ENCODE results near the gene FOXL2. TPM values are rescaled to one million over a fixed set of nuclear protein-coding genes. Genes with fewer than 3 reads are reported as not detected.

The FOXL2 gene
- total and polyA plus RNA-seq, 2 of the 13 experiments (the other 11 are each of a cell fraction or from before 2014, with no cell fraction given), result not detected

- Histone ChIP-seq H3K9me3 (ENCODE audit: low read length) (no peaks in the 10 kb centered on the region), H3K4me3 (replicated peaks in 1 of 3; ENCODE audit: insufficient read depth in 1 of 3, low read depth in 2 of 3, low read length in 3 of 3) (no peak overlapping the region), H3K36me3 (replicated peaks in 1 of 2; ENCODE audit: control insufficient read depth in 1 of 2, insufficient read depth in 2 of 2, low read length in 2 of 2) (no peaks in the 10 kb centered on the region), H3K4me2 (ENCODE audit: low read depth, low read length) (no peak overlapping the region), H3K27ac (ENCODE audit: extremely low read length, insufficient read depth, low read length) (no peak overlapping the region), H4K20me1 (ENCODE audit: insufficient read depth, low read length) (no peaks in the 10 kb centered on the region), H3K9ac (ENCODE audit: insufficient read depth, low read depth, low read length) (no peak overlapping the region), H3K27me3 (ENCODE audit: control insufficient read depth in 1 of 2, insufficient read depth in 2 of 2, low read length in 2 of 2) (peaks cover 0 to 16% of the 10 kb centered on the region in 2 experiments; a peak in 2 of 5 replicates), H3K4me1 (ENCODE audit: insufficient read depth, low read length) (no peaks in the 10 kb centered on the region), H2AFZ (ENCODE audit: low read length) (no peak overlapping the region), H3K79me2 (ENCODE audit: insufficient read depth, low read length) (no peaks in the 10 kb centered on the region)
- DNase-seq (ENCODE audit: low spot score) (no peak), FAIRE-seq (no peak), ATAC-seq (no peak)
- in situ Hi-C loops (cut with HindIII; ENCODE audit: extremely low pct_ligation_motif_present, low pct_unique_long_range_greater_than_20kb) (no loop called here), intact Hi-C loops (cut with micrococcal nuclease; ENCODE audit: unreplicated experiment) (loop anchor here (1.0 kb wide), 1 partner anchor 32 kb away; no protein-coding TSS in a partner anchor)
- no TSS peak for BruUV-seq (replicated peaks)
- ChIA-PET CTCF (ENCODE audit: low intra/inter-chr PET ratio, low total read pairs) (no interaction called here), POLR2A (no interaction called here)
- WGBS (ENCODE audit: low lambda C conversion rate), result 8% methylated on average over 5 of the region's 5 CpGs
- no peak for TF ChIP-seq ARID2 (CRISPR knock-in tag; IDR thresholded peaks at IDR 0.05; ENCODE audit: borderline replicate concordance)
- TF ChIP-seq DPF2 (CRISPR knock-in tag; IDR thresholded peaks at IDR 0.05; ENCODE audit: borderline replicate concordance, low read depth), result no peak
- no peak for TF ChIP-seq FOXP1 (IDR thresholded peaks at IDR 0.05)
- TF ChIP-seq FOXP1 (CRISPR knock-in tag; IDR thresholded peaks at IDR 0.05), result no peak
- no peak for TF ChIP-seq ZSCAN12 (CRISPR knock-in tag; IDR thresholded peaks at IDR 0.05)
- no peak for TF ChIP-seq BRF2 (CRISPR knock-in tag; IDR thresholded peaks at IDR 0.05)
- no peak for TF ChIP-seq ZKSCAN8 (CRISPR knock-in tag; IDR thresholded peaks at IDR 0.05; ENCODE audit: borderline replicate concordance)
- no peak for TF ChIP-seq ZNF549 (CRISPR knock-in tag; IDR thresholded peaks at IDR 0.05)
- no peak for TF ChIP-seq HES4 (CRISPR knock-in tag; IDR thresholded peaks at IDR 0.05; ENCODE audit: borderline replicate concordance)
- no peak for TF ChIP-seq ZNF597 (CRISPR knock-in tag; IDR thresholded peaks at IDR 0.05)
- no peak for TF ChIP-seq SMARCC2 (IDR thresholded peaks at IDR 0.05)
- TF ChIP-seq ZC3H4 (CRISPR knock-in tag; IDR thresholded peaks at IDR 0.05; ENCODE audit: borderline replicate concordance), result no peak
- TF ChIP-seq SOX6 (IDR thresholded peaks at IDR 0.05), result no peak
- TF ChIP-seq SOX6 (CRISPR knock-in tag; IDR thresholded peaks at IDR 0.05), result no peak
- TF ChIP-seq HMGXB4 (CRISPR knock-in tag; IDR thresholded peaks at IDR 0.05; ENCODE audit: borderline replicate concordance in 1 of 2, low read depth in 1 of 2), result no peak
- no peak for TF ChIP-seq NR2F1 (CRISPR knock-in tag; IDR thresholded peaks at IDR 0.05)
Observed at GRCh38 chr3:138972941-138973340, 26.0 kb upstream of the FOXL2 start.
